Psoas muscle (tissue), 8 donors: ENCODE measurements around the gene SNX19. TPM values are rescaled to one million over a fixed set of nuclear protein-coding genes. Genes with fewer than 3 reads are reported as not detected.
A peak's percentile ranks its signal among the peaks of the same experiment; 100 is the strongest.

Source experiments
- ATAC-seq, 4 donors: fragments of 200-7000 bp; cut with Tn5 transposase; one replicate each; pipeline ENCODE4 v1.9.1; 2020; ENCODE audit warnings: moderate library complexity in 3 of 4, mild to moderate bottlenecking in 2 of 4
- DNase-seq, 2 donors: peaks; one replicate each; pipeline ENCODE4 v3.0.0-alpha.2; 2020
- H3K27ac ChIP-seq: fragments of 200-600 bp; one replicate; pipeline ENCODE4 v1.8.0; 2022
- H3K27me3 ChIP-seq, 3 donors: fragments of 200-600 bp in 1 of 3; one replicate each; pipeline versions ENCODE4 v1.6.1 to v1.8.0; 2013 to 2022; ENCODE audit warnings: low read length in 2 of 3, mild to moderate bottlenecking in 2 of 3, moderate library complexity in 1 of 3; ENCODE audit not compliant: insufficient read depth in 3 of 3
- H3K36me3 ChIP-seq, 2 donors: fragments of 200-600 bp in 1 of 2; one replicate each; pipeline versions ENCODE4 v1.6.1 to v1.8.0; 2013 to 2022; ENCODE audit warnings: low read depth in 1 of 2, mild to moderate bottlenecking in 1 of 2, moderate library complexity in 1 of 2; ENCODE audit not compliant: insufficient read depth in 1 of 2
- H3K4me1 ChIP-seq: fragments of 200-600 bp; one replicate; pipeline ENCODE4 v1.8.0; 2022
- H3K4me3 ChIP-seq: fragments of 200-600 bp; one replicate; pipeline ENCODE4 v1.8.0; 2022; ENCODE audit warnings: mild to moderate bottlenecking
- H3K9me3 ChIP-seq: fragments of 200-600 bp; one replicate; pipeline ENCODE4 v1.8.0; 2022
- CTCF ChIP-seq: fragments of 200-600 bp; IDR thresholded peaks from one replicate; pipeline ENCODE4 v1.8.0; 2022; ENCODE audit warnings: antibody characterized with exemption
- WGBS, 3 donors: extraction: QIAGEN DNeasy Blood & Tissue Kit; methylation state at CpG; one replicate each; pipeline versions ENCODE4 v1.1.6 to v1.1.7; 2013; 5-methylcytosine and 5-hydroxymethylcytosine counted together
- intact Hi-C, 2 donors: fragments of 100-400 bp; cut with DNase I; formaldehyde crosslinking; loops; one replicate each; pipeline versions ENCODE4 v1.11.0 to v1.14.2; 2022
- polyA plus RNA-seq, 3 donors: library from polyadenylated mRNA; stranded (reverse); fragments of 200-250 nt; gene quantifications; one replicate each; pipeline ENCODE4 v1.2.3, GENCODE V29; 2013
- total RNA-seq, 4 donors: library from RNA; stranded (reverse); fragmentation: NEBNext Ultra II Directional in 2 of 4; extraction: Animal tissue kit (Norgen Biotek cat#: 25700) in 2 of 4; gene quantifications; one replicate each; pipeline versions ENCODE4 v1.2.1 to v1.2.4, GENCODE V29; 2021 to 2023
- donor health status: healthy with polysubstance abuse.
- donor health status: DM: no; HTN: no; CAD: no; lungs with moderate emphysema.
- donor health status: Bipolar disorder and iron deficiency.
- donor health status: healthy.
- donor health status: DM: yes; HTN: yes; CAD: no.
- donor health status: DM: no; HTN: no; CAD: no.
- donor health status: DM: no; HTN: no; CAD: no.
- donor health status: DM: yes; HTN: yes; CAD: no.

Gene SNX19
- total and polyA plus RNA-seq, 7 donors: 21.4 to 66.2 (median 36.0) TPM

- TF ChIP-seq CTCF: no peak
- 30 to 33% (median 32%) methylated on average over 4 of the region's 4 CpGs for WGBS, 3 donors
- H3K4me3 ChIP-seq: no peak overlapping the region
- H3K27me3 ChIP-seq: no peaks in the 10 kb centered on the region
- H3K36me3 ChIP-seq: peaks cover 6 to 16% of the 10 kb centered on the region in 2 donors
- ATAC-seq: peak in 2 of 4 donors; percentile 39 to 44
- DNase-seq: peak in 1 of 2 donors; percentile 57
- no peaks in the 10 kb centered on the region for H3K9me3 ChIP-seq
- peaks cover 62% of the 10 kb centered on the region for H3K4me1 ChIP-seq
- H3K27ac ChIP-seq: peak overlapping the region; percentile 91
- intact Hi-C loops: loop anchor here in 1 of 2 donors (10.0 kb wide), 1 partner anchor 652 kb away; no protein-coding TSS in a partner anchor
These were observed 49.4 kb downstream of the SNX19 start for GRCh38 chr11:130866831-130867230.

GRCh38 chr11:130865774-130866114 is 50.5 kb downstream of the SNX19 start:
- Histone ChIP-seq H3K4me3 (peak overlapping the region; percentile 7), H3K27me3 (no peaks in the 10 kb centered on the region), H3K36me3 (peaks cover under 1 to 5% of the 10 kb centered on the region in 2 donors), H3K9me3 (no peaks in the 10 kb centered on the region), H3K27ac (peak overlapping the region; percentile 91), H3K4me1 (peaks cover 54% of the 10 kb centered on the region)
- WGBS, 3 donors: 31 to 42% (median 32%) methylated on average over 7 of the region's 7 CpGs
- DNase-seq (peak; percentile 28 to 73), ATAC-seq (peak; percentile 77 to 84 (median 80))
- no peak for TF ChIP-seq CTCF
- intact Hi-C loops: loop anchor here in 1 of 2 donors (10.0 kb wide), 1 partner anchor 651 kb away; no protein-coding TSS in a partner anchor

- H3K36me3 ChIP-seq: peaks cover 0 to 3% of the 10 kb centered on the region in 2 donors
- H3K27ac ChIP-seq: peak overlapping the region; percentile 91
- no peaks in the 10 kb centered on the region for H3K27me3 ChIP-seq
- intact Hi-C loops: loop anchor here in 1 of 2 donors (10.0 kb wide), 1 partner anchor 650 kb away; no protein-coding TSS in a partner anchor
- peak; percentile 88 to 90 (median 88) for ATAC-seq
- H3K9me3 ChIP-seq: no peaks in the 10 kb centered on the region
- DNase-seq: peak; percentile 36 to 76
- H3K4me1 ChIP-seq: peaks cover 52% of the 10 kb centered on the region
- WGBS, 3 donors: 29 to 31% (median 31%) methylated on average over 11 of the region's 11 CpGs
- TF ChIP-seq CTCF: no peak
- peak overlapping the region; percentile 7 for H3K4me3 ChIP-seq
These were observed 51.0 kb downstream of the SNX19 start for GRCh38 chr11:130865091-130865773.

- no peaks in the 10 kb centered on the region for H3K36me3 ChIP-seq
- ATAC-seq (peak; percentile 63 to 73 (median 69)), DNase-seq (peak; percentile 90 to 95)
- peak overlapping the region; percentile 61 for H3K27ac ChIP-seq
- H3K27me3 ChIP-seq: no peaks in the 10 kb centered on the region
- 10 to 15% (median 12%) methylated on average over 30 of the region's 30 CpGs for whole genome bisulfite sequencing, 3 donors
- H3K4me1 ChIP-seq: peaks cover 45% of the 10 kb centered on the region
- TF ChIP-seq CTCF: peak; percentile 100
- no peak overlapping the region for H3K4me3 ChIP-seq
- intact Hi-C loops: loop anchor here (1.0 to 10.0 kb wide), 5 partner anchors 33 to 647 kb away; no protein-coding TSS in a partner anchor
- H3K9me3 ChIP-seq: no peaks in the 10 kb centered on the region
These were observed 54.1 kb downstream of the SNX19 start for GRCh38 chr11:130861902-130862860.
